CD4-positive, alpha-beta T cell treated with Interleukin-4 for 1 hour (primary cell): ENCODE data around the gene SH3RF1.

Source experiments
- DNase-seq, 2 donors: peaks; one replicate each; pipeline ENCODE4 v3.0.0-alpha.2; 2020 to 2022

SH3RF1 gene

GRCh38 chr4:169274033-169274432 lies 3.3 kb upstream of the SH3RF1 start:
- DNase-seq, result no peak

GRCh38 chr4:169272265-169272886 lies 1.6 kb upstream of the SH3RF1 start:
- DNase-seq, result no peak

GRCh38 chr4:169271692-169272007 lies 894 bp upstream of the SH3RF1 start:
- DNase-seq, result no peak

GRCh38 chr4:169269916-169270809 lies 593 bp downstream of the SH3RF1 start:
- DNase-seq, result peak; percentile 5 to 18

GRCh38 chr4:169268951-169269760 lies 1.6 kb downstream of the SH3RF1 start:
- no peak for DNase-seq

GRCh38 chr4:169267070-169267469 lies 3.7 kb downstream of the SH3RF1 start:
- no peak for DNase-seq

- no peak for DNase-seq
These were observed 4.1 kb downstream of the SH3RF1 start for GRCh38 chr4:169266661-169267060.

- DNase-seq, result no peak
These were observed 4.7 kb downstream of the SH3RF1 start for GRCh38 chr4:169266081-169266480.

- DNase-seq, result no peak
These were observed 6.9 kb downstream of the SH3RF1 start for GRCh38 chr4:169263791-169264392.

- no peak for DNase-seq
These were observed 10.4 kb downstream of the SH3RF1 start for GRCh38 chr4:169260217-169260866.

- no peak for DNase-seq
These were observed 11.5 kb downstream of the SH3RF1 start for GRCh38 chr4:169259271-169259670.

- DNase-seq, result no peak
These were observed 12.6 kb downstream of the SH3RF1 start for GRCh38 chr4:169258141-169258540.

- DNase-seq, result no peak
These were observed 13.6 kb downstream of the SH3RF1 start for GRCh38 chr4:169256856-169257761.

GRCh38 chr4:169256101-169256612 lies 14.6 kb downstream of the SH3RF1 start:
- DNase-seq, result no peak

- no peak for DNase-seq
These were observed 16.2 kb downstream of the SH3RF1 start for GRCh38 chr4:169254546-169254983.

GRCh38 chr4:169253904-169254303 lies 16.9 kb downstream of the SH3RF1 start:
- DNase-seq, result no peak

- DNase-seq, result no peak
These were observed 17.6 kb downstream of the SH3RF1 start for GRCh38 chr4:169253113-169253671.

GRCh38 chr4:169252339-169253112 lies 18.2 kb downstream of the SH3RF1 start:
- DNase-seq, result no peak

GRCh38 chr4:169251291-169252235 lies 19.2 kb downstream of the SH3RF1 start:
- DNase-seq, result no peak
